Fibroblast of lung (primary cell): ENCODE measurements around the gene TPCN2. TPM values are rescaled to one million over a fixed set of nuclear protein-coding genes. Genes with fewer than 3 reads are reported as not detected.
A peak's percentile ranks its signal among the peaks of the same experiment; 100 is the strongest.

Source experiments
- DNase-seq, 2 donors: peaks; one replicate each; pipeline versions ENCODE4 v3.0.0 to v3.0.0-alpha.2; 2010; ENCODE audit warnings: low read depth in 2 of 2
- H2AFZ ChIP-seq: 2 replicates; pipeline ENCODE4 v1.5.1; 2012; ENCODE audit warnings: low read length, control low read depth, inconsistent platforms
- H3K27ac ChIP-seq: 2 replicates; pipeline ENCODE4 v1.5.1; 2011; ENCODE audit warnings: low read length, control low read depth; ENCODE audit not compliant: insufficient read depth
- H3K27me3 ChIP-seq: 2 replicates; pipeline ENCODE4 v1.5.1; 2011; ENCODE audit warnings: mild to moderate bottlenecking, low read length; ENCODE audit not compliant: control insufficient read depth, insufficient read depth
- H3K36me3 ChIP-seq: 2 replicates; pipeline ENCODE4 v1.5.1; 2011; ENCODE audit warnings: low read length; ENCODE audit not compliant: control insufficient read depth, insufficient read depth
- H3K4me1 ChIP-seq: 2 replicates; pipeline ENCODE4 v1.5.1; 2011; ENCODE audit warnings: low read length; ENCODE audit not compliant: control insufficient read depth, insufficient read depth; ENCODE audit errors: extremely low read depth
- H3K4me2 ChIP-seq: 2 replicates; pipeline ENCODE4 v1.5.1; 2011; ENCODE audit warnings: low read length, control low read depth; ENCODE audit not compliant: insufficient read depth; ENCODE audit errors: extremely low read depth
- H3K4me3 ChIP-seq, 4 experiments: fragments of 200-600 bp in 1 of 4; sonication (generic) in 1 of 4; replicated peaks in 1 of 4; 2 replicates each; pipeline ENCODE4 v1.5.1; 2011 to 2016; ENCODE audit warnings: low read length in 4 of 4, low read depth in 3 of 4, mild to moderate bottlenecking in 3 of 4, control low read depth in 2 of 4, inconsistent platforms in 1 of 4, mixed read lengths in 1 of 4; ENCODE audit not compliant: insufficient read depth in 1 of 4; ENCODE audit errors: control extremely low read depth in 1 of 4
- H3K79me2 ChIP-seq: 2 replicates; pipeline ENCODE4 v1.5.1; 2012; ENCODE audit warnings: mild to moderate bottlenecking, low read length, inconsistent platforms; ENCODE audit not compliant: control insufficient read depth, insufficient read depth
- H3K9ac ChIP-seq: 2 replicates; pipeline ENCODE4 v1.5.1; 2011; ENCODE audit warnings: mild to moderate bottlenecking, low read length, control low read depth; ENCODE audit not compliant: insufficient read depth
- H3K9me3 ChIP-seq: 2 replicates; pipeline ENCODE4 v1.5.1; 2012; ENCODE audit warnings: low read depth, low read length; ENCODE audit not compliant: control insufficient read depth, insufficient read depth
- H4K20me1 ChIP-seq: 2 replicates; pipeline ENCODE4 v1.5.1; 2011; ENCODE audit warnings: low read length; ENCODE audit not compliant: control insufficient read depth, insufficient read depth; ENCODE audit errors: extremely low read depth
- CTCF ChIP-seq, 2 donors: IDR thresholded peaks in 1 of 2; conservative IDR thresholded peaks in 1 of 2; 1 replicate in 1 of 2; 2 replicates in 1 of 2; pipeline ENCODE4 v1.5.1; 2011 to 2012; ENCODE audit warnings: low read length in 2 of 2, control low read depth in 1 of 2, inconsistent platforms in 1 of 2, low read depth in 1 of 2, mild to moderate bottlenecking in 1 of 2
- EZH2 ChIP-seq: IDR thresholded peaks from 2 replicates; pipeline ENCODE4 v1.5.1; 2012; ENCODE audit warnings: low read length, control low read depth, mild to moderate bottlenecking; ENCODE audit errors: missing control alignments
- polyA plus RNA-seq, 2 donors: library from polyadenylated mRNA; depleted of rRNA in 1 of 2; stranded (reverse) in 1 of 2; unstranded in 1 of 2; fragments of >200 nt; gene quantifications; 2 replicates each; pipeline ENCODE4 v1.2.1, GENCODE V29; 2011 to 2012; ENCODE audit warnings: missing spikeins in 1 of 2
- total RNA-seq: library from RNA; depleted of rRNA; stranded (reverse); fragments of >200 nt; gene quantifications from 2 replicates; pipeline ENCODE4 v1.2.1, GENCODE V29; 2014

TPCN2 gene
- total and polyA plus RNA-seq, 2 donors (not counting 1 experiment from before 2014, with no cell fraction given) = 9.7 to 11.7 TPM

DNA sequence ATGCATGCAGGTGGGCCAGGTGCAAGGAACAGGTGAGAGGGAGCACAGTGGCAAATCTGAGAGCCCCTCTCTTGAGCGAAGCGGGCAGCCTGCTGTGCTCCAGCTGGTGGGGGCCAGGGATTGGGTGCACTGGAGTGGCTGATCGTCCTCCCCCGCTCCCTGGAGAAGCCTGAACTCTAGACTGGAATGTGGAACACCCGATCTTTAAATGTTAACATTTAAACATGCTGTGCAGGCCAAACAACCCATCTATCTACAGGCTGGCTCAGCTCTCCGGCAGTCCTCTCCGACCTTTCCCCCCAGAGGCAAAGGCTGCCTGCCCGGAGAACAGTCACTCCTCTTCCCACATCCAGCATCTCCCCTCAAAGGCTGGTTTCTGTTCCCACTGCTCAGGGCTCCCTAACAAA, 40.8 kb upstream of the TPCN2 start:
- peak; percentile 33 to 89 for DNase-seq
- Histone ChIP-seq H4K20me1 (no peaks in the 10 kb centered on the region), H3K4me1 (peaks cover 34% of the 10 kb centered on the region), H3K36me3 (peaks cover 41% of the 10 kb centered on the region), H3K79me2 (peaks cover 49% of the 10 kb centered on the region), H3K9me3 (no peaks in the 10 kb centered on the region), H3K27me3 (no peaks in the 10 kb centered on the region), H3K4me3 (peak overlapping the region in 3 of 4 experiments; percentile 8 to 42 (median 8)), H3K9ac (peak overlapping the region; percentile 72), H3K4me2 (peak overlapping the region; percentile 85), H3K27ac (peak overlapping the region; percentile 98), H2AFZ (no peak overlapping the region)
- TF ChIP-seq EZH2 (no peak), CTCF (conservative IDR thresholded peaks at IDR 0.05 in 1 of 2, IDR thresholded peaks at IDR 0.05 in 1 of 2; ENCODE audit: low read depth in 1 of 2, low read length in 2 of 2) (no peak)

DNA sequence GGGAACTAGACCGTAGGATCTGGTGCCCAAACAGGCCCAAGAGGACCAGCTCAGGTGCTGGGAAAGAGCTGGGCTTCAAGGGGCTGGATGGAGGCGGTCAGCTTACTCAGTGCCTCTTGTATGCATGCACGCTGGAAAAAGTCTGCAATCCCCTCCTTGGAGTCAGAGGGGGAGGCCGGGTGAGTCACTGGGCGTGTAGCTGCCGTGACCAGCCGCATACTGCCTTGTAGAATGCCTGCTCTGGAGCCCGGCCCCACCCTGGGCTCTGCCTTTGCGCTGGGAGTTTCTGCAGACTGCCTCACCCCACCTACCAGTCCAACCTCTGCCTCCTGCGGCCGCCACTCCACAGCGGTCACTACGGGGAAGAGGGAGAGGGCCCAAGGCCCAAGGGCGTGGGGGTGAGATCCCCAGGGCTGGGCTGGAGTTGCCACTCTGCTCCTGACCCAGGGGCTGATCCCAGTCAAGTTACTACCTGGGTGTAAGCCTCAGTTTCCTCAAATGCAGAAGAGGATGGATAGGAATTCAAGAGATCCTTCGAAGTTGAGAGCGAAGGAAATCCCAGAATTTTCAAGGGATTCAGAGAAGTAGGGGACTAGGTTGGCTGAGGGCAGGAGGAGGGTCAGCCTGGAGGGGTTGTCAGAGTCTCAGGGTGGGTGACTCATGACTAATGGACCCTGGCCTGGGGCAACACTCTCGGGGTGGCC, 39.8 kb upstream of the TPCN2 start:
- Histone ChIP-seq H3K79me2 (peaks cover 49% of the 10 kb centered on the region), H2AFZ (no peak overlapping the region), H3K4me3 (peak overlapping the region in 1 of 4 experiments; percentile 42), H3K36me3 (peaks cover 33% of the 10 kb centered on the region), H3K4me2 (peak overlapping the region; percentile 85), H3K9ac (peak overlapping the region; percentile 72), H3K27me3 (no peaks in the 10 kb centered on the region), H3K9me3 (no peaks in the 10 kb centered on the region), H3K4me1 (peaks cover 32% of the 10 kb centered on the region), H4K20me1 (no peaks in the 10 kb centered on the region), H3K27ac (peak overlapping the region; percentile 98)
- peak; percentile 98 to 99 for DNase-seq
- no peak for TF ChIP-seq CTCF (conservative IDR thresholded peaks at IDR 0.05 in 1 of 2, IDR thresholded peaks at IDR 0.05 in 1 of 2; ENCODE audit: low read depth in 1 of 2, low read length in 2 of 2)
- no peak for TF ChIP-seq EZH2

DNA sequence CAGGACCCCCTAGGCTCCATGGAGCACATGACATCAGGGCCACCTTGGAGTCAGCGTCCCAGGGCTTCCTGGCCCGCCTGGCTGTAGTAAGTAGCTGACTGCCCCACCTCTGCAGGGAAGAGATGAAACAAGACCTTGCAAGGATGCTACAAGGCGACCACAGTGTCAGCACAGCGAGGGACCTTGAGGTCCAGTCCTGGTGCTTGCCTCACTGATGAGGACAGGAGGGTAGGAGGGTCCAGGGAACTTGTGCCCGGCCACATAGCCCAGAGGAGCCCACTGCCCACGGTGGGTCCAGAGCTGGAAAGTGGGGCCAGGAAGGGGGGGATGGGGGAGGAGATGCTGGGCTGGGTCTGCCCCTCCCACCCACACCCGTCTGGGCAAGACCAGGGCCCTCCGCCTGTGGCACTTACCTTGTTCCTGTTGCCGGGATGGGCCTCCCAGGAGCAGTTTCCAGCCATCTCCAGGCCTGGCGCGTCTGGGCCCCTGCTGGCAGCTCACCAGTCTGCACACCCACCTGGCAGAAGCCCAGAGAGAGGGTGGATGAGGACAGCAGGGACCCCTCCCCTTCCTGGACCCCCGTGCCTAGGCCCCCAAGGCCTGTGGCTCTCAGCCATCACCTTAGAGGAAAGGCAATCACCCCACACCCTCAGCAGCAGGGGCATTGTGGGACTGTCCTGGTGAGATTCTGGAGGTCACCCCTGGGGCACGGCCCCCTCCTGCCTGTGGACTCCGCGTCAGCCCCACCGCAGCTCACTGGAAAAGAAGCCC, 39.1 kb upstream of the TPCN2 start:
- H4K20me1 ChIP-seq = no peaks in the 10 kb centered on the region

More for the DNA sequence above, 39.1 kb upstream of the TPCN2 start:
- Histone ChIP-seq H3K4me3 (peak overlapping the region in 2 of 4 experiments; percentile 89 to 96), H3K4me1 (peaks cover 33% of the 10 kb centered on the region), H3K9ac (peak overlapping the region; percentile 89), H3K36me3 (peaks cover 29% of the 10 kb centered on the region), H3K27ac (peak overlapping the region; percentile 98), H3K27me3 (no peaks in the 10 kb centered on the region), H3K79me2 (peaks cover 49% of the 10 kb centered on the region), H2AFZ (no peak overlapping the region), H3K4me2 (peak overlapping the region; percentile 97), H3K9me3 (no peaks in the 10 kb centered on the region)
- TF ChIP-seq EZH2 (no peak), CTCF (conservative IDR thresholded peaks at IDR 0.05 in 1 of 2, IDR thresholded peaks at IDR 0.05 in 1 of 2; ENCODE audit: low read depth in 1 of 2, low read length in 2 of 2) (no peak)
- peak; percentile 16 to 28 for DNase-seq
